ENCODE measurements around the gene DEFB132.
"Not testable (repeated sequence)": the region's sequence is repeated elsewhere in the genome, so short reads cannot be mapped to it uniquely, and the experiment has no call there.

Gene DEFB132

DNA sequence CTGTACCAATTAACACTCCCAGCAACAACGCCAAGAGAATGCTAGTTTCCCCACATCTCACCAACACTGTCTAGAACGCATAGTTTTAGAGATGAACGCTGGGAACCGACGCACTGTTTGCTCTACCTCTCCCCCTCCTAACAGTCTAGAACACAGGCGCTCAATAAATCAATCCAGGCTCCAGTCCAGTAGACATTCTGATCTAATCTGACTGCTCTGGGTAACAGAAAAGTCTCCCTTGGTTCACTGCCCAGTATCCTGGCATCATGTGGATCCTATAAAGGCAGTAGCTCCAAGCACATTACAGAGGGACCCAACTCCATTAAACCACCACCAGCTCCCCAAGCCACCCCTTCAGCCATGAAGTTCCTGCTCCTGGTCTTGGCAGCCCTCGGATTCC lies at the start of gene DEFB132:
Gene DEFB132 (plus strand): TSS at position 306 of the 400 bp plus-strand sequence. CDS start 55 bp downstream, at position 361.
- DNase-seq: no peak

DNA sequence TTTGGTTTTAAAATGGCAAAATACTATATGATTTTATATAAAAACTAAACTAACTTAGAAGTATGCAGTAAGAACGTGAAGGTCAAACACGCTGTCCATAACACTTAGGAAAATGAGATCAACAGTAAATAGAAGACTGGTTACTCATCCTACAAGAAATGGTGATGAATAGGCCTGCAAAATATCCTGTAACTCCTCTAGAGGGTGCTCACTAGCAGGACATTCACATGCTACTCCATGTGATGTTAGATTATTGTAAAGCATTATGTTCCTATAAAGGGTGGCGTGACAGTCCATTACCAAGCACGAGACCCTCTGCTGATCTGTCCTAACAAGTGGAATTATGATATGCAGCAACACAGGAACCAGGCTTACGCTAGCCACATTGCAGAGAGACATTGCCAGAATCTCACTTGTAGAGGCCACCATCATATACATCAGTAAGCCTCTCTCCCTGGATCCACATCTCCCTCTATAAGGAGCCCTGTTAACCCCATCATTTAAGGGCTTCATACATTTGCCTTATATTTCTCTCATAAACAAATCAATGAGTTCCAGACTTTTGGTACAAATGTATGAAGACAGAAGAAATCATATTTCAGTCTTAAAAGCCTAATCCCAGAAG lies 48.5 kb upstream of the DEFB132 start:
- peak; percentile 71 for DNase-seq

GRCh38 chr20:210809-211502 lies 46.6 kb upstream of the DEFB132 start:
- no peak for DNase-seq

DNA sequence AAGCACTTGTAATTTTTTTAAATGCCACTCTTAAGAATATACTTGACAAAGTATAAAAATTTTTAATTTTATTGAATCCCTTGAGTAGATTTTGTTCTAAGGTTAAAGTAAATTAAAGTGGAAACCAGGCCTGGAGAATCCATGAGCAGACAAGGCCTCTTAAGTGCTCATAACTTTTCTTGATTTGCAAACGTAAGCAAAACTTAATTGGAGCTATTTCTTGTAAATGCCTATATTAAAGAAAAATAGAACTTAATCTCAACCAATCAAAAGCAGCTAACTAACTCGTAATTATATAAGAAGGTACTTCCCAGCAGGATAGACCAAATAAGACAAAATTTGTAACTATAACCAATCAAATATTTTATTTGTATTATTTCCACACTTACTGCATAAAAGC lies 43.1 kb upstream of the DEFB132 start:
- no peak for DNase-seq

GRCh38 chr20:215796-216195 lies 41.7 kb upstream of the DEFB132 start:
- DNase-seq: no peak

- DNase-seq: no peak
Measured at GRCh38 chr20:217266-217665, 40.3 kb upstream of the DEFB132 start.

DNA sequence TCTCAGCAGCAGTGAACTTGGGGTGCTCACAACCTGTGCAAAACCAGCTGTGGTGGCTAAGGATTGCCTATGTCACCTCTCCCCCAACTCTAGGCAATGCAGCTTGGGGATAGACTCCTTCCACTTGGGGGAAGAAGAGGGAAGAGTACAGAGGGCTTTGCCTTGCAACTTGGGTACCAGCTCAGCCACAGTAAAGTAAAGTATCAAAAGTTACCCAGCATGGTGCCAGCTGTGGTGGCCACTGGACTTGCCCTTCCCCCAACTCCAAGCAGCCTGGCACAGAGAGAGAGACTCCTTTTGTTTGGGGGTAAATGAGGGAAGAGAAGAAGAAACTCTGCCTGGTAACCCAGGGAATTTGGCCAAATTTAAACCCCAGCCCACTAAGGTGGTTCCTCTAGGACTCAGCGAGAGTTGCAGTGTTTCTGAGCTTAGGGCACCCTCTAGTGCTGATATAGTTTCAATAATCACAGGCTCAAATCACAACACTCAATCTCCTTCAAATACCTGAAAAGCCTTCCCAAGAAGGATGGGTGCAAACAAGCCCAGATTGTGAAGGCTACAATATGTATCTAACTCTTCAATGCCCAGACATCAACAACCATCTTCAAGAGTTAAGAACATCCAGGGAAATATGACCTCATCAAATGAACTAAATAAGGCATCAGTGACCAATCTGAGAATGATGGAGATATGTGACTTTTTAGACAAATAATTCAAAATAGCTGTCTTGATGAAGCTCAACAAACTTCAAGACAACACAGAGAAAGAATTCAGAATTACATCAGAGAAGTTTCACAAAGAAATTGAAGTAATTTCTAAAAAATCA lies 38.0 kb upstream of the DEFB132 start:
- DNase-seq: no peak

- DNase-seq: no peak
Measured at GRCh38 chr20:221258-221830, 36.2 kb upstream of the DEFB132 start.

- DNase-seq: not testable (repeated sequence)
Measured at GRCh38 chr20:225879-226278, 31.6 kb upstream of the DEFB132 start.

- no peak for DNase-seq
Measured at GRCh38 chr20:226958-227357, 30.6 kb upstream of the DEFB132 start, which contains the start of gene DEFB129. DEFB129 (plus strand) TSS chr20:227258; CDS start chr20:227289, 31 bp downstream.

GRCh38 chr20:227439-228105 lies 30.0 kb upstream of the DEFB132 start:
- peak; percentile 49 for DNase-seq

DNA sequence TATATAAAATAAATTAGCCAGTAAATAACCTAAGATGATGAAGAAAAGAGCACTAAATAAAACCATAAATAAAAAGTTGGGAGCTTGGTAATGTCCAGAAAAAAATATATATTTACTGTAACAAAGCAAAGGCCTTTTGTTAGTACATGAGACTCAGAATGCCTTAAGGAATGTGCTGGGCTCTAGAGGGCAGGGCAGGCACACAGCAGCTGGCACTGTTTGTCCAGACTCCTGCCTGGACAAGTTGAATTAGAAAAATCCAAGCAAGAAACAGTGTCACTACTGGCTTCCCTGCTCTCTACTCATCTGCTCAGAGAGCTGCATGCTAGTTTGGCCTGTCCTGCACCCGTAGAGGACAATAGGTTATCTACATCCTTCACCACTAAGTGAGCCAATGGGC lies 21.6 kb upstream of the DEFB132 start:
- DNase-seq: peak; percentile 43

GRCh38 chr20:237489-237888 lies 20.0 kb upstream of the DEFB132 start:
- DNase-seq: peak; percentile 96

DNA sequence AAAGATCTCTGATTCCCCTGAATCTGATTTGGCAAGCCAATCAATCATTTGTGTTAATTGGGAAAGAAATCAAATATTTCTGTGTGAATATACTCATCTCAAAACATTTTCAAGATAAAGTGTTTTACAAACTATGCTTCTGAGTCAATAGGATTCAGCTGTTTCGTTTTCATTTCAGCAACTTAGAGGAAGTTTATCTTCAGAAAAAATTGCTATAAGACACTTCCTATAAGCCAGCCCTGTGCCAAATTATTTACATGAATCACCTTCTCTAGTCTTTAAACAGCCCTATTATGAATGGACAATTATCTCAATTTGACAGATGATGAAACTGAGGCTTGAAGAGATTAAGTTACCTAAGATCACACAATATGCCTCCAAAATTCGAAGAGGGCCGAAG lies 19.6 kb upstream of the DEFB132 start:
- peak; percentile 87 for DNase-seq

DNA sequence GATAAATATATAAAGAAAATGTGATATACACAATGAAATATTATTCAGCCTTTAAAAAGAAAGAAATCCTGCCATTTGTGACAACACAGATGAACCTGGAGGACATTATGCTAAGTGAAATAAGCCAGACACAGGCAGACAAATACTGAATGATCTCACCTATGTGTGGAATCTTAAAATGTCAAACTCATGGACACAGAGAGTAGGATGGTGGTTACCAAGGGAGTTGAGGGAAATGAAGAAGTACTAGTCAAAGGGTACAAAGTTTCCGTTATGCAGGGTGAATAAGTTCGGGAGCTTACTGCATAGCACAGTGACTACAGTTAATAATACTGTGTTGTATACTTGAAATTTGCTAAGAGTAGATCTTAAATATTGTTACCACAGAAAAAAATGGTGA lies 14.6 kb upstream of the DEFB132 start:
- no peak for DNase-seq

DNA sequence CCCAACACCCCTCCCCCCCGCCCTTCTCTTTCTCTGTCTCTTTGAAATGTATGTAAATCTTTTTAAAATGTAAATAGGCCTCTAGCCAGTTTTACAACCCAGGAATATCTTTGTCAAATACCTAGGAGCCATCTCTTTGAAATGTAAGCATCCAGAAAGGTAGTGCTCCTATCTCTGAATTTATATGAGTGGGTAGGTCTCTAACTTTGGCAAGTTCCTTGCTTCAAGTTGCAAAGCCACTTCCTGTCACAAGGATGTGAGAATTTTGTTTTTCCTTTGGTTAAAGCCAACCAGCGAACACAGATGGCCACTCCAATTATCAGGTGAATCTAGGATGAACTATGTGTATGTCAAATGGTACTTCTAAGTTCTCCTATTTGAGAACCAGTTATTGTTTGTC lies 6.2 kb upstream of the DEFB132 start:
- peak; percentile 12 for DNase-seq

GRCh38 chr20:252801-253200 lies 4.7 kb upstream of the DEFB132 start:
- DNase-seq: no peak

DNA sequence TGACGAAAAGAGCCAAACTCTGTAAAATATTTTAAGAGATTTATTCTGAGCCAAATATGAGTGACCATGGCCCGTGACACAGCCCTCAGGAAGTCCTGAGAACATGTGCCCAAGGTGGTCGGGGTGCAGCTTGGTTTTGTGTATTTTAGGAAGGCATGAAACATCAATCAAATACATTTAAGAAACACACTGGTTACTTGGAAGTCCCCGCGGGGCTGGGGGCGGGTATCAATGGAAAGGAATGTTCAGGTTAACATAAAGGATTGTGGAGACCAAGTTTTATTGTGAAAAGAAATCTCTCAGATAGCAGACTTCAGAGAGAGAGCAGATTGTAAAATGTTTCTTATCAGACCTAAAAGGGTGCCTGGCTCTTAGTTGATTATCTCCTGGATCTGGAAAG lies 4.1 kb upstream of the DEFB132 start:
- DNase-seq: not testable (repeated sequence)

- DNase-seq: no peak
Measured at GRCh38 chr20:258269-258858, 840 bp downstream of the DEFB132 start.

DNA sequence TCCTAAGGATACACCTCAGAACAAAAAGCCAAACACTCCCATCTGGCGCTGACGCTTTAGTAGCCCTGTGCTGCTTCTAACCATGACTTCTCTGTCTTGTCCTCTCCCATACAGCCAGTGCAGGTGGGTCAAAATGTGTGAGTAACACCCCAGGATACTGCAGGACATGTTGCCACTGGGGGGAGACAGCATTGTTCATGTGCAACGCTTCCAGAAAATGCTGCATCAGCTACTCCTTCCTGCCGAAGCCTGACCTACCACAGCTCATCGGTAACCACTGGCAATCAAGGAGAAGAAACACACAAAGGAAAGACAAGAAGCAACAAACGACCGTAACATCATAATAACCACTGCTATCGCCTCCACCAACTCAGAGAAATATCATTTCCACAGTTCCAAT lies 1.4 kb downstream of the DEFB132 start:
- no peak for DNase-seq

DNA sequence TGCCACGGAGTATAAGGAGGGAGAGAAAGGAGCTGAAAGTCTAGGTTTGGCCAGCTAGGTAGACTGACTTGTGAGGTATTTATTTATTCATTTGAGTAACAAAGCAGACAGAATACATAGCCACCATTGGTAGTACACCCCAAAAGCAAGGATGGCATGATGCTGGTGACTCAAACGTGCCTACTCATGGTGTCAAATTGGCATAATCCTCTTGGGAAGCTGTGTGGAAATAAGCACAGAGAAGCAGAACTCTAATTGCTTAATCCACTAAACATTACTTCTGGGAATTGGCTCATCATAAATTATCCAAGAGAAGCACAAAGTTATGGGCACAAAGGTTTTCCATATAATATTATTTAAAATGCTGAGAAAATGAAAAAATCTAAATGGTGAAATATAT lies 2.5 kb downstream of the DEFB132 start:
- DNase-seq: peak; percentile 78

- DNase-seq: no peak
Measured at GRCh38 chr20:263701-264100, 6.2 kb downstream of the DEFB132 start.
